PFSK-1 (cell line): Measurements from ENCODE around the gene ANKS3.

Experiments used
- FOXP2 ChIP-seq: optimal IDR thresholded peaks from 2 replicates; pipeline ENCODE3; 2011; ENCODE audit warnings: borderline replicate concordance, control low read depth, inconsistent platforms; ENCODE audit not compliant: insufficient read depth; ENCODE audit errors: extremely low read length, extremely low read depth
- POLR2AphosphoS5 ChIP-seq: IDR thresholded peaks from 2 replicates; pipeline ENCODE4 v1.6.1; 2012; ENCODE audit warnings: low read depth, mild to moderate bottlenecking, control low read depth, low read length, moderate library complexity
- REST ChIP-seq, 2 experiments: IDR thresholded peaks; 2 replicates each; pipeline versions ENCODE4 v1.6.1 to v1.8.0; 2011 to 2012; ENCODE audit warnings: low read depth in 2 of 2, low read length in 2 of 2, control low read depth in 1 of 2, inconsistent platforms in 1 of 2, mild to moderate bottlenecking in 1 of 2, moderate library complexity in 1 of 2; ENCODE audit not compliant: insufficient read depth in 1 of 2
- SIN3A ChIP-seq: IDR thresholded peaks from 2 replicates; pipeline ENCODE4 v1.6.1; 2012; ENCODE audit warnings: mild to moderate bottlenecking, low read length, moderate library complexity, borderline replicate concordance; ENCODE audit not compliant: insufficient read depth
- TAF1 ChIP-seq: IDR thresholded peaks from 2 replicates; pipeline ENCODE4 v1.6.1; 2012; ENCODE audit warnings: low read length, control low read depth, borderline replicate concordance; ENCODE audit not compliant: insufficient read depth

The ANKS3 gene

GRCh38 chr16:4695473-4696171 lies 38.4 kb downstream of the ANKS3 start:
- TF ChIP-seq FOXP2 (no peak), REST (IDR thresholded peaks at IDR 0.05; ENCODE audit: insufficient read depth in 1 of 2, low read depth in 2 of 2, low read length in 2 of 2) (no peak), TAF1 (no peak), SIN3A (no peak), POLR2AphosphoS5 (no peak; the same call in 1 of the 2 replicates)

DNA sequence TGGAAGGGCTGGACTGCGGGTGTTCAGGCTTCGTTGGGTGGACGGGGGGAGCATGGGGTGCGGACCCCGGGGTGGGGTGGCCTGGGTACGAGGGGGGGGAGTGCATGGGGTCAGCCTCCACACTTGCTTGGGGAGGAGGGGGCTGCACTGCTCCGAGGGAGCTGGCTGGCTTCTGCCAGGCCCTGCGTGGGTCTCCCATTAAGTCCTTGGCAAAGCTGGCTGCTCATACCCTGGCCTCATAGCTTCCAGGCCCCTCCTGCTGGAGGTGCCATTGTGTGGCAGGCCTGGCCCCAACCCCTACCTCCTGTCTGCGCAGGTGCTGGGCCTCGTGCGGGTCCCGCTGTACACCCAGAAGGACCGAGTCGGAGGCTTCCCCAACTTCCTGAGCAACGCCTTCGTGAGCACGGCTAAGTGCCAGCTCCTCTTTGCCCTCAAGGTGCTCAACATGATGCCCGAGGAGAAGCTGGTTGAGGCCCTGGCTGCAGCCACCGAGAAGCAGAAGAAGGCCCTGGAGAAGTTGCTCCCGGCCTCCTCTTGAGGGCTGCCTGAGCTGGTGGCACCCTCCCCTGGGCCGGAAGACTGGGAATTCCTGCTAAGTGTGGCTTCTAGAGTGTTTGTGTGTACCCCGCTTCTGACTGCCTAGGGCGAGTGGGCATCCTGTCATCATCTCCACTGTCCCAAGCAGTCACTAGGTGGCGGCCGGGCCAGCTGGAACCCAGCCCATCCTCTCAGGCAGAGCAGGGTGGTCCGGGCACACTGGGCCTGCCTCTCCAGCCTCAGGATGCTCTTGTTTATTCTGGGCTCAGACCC lies 39.2 kb downstream of the ANKS3 start:
- 0 out of 2 replicates have a peak, but pooled peaks have one; percentile 31 for TF ChIP-seq POLR2AphosphoS5
- TF ChIP-seq SIN3A = no peak

GRCh38 chr16:4693956-4694641 lies 40.0 kb downstream of the ANKS3 start:
- TF ChIP-seq TAF1 (no peak), FOXP2 (no peak), POLR2AphosphoS5 (no peak), SIN3A (no peak), REST (IDR thresholded peaks at IDR 0.05; ENCODE audit: insufficient read depth in 1 of 2, low read depth in 2 of 2, low read length in 2 of 2) (no peak)

- TF ChIP-seq POLR2AphosphoS5 (peak; percentile 40; the same call in 1 of the 2 replicates), FOXP2 (no peak)
Measured at GRCh38 chr16:4693296-4693955, 40.6 kb downstream of the ANKS3 start, which contains the start of gene NUDT16L1. Gene NUDT16L1 (plus strand): TSS chr16:4693562. CDS start chr16:4693727, 165 bp downstream.

- no peak for TF ChIP-seq REST (IDR thresholded peaks at IDR 0.05; ENCODE audit: insufficient read depth in 1 of 2, low read depth in 2 of 2, low read length in 2 of 2)
- no peak for TF ChIP-seq FOXP2
- TF ChIP-seq TAF1 = no peak
- no peak for TF ChIP-seq SIN3A
Measured at GRCh38 chr16:4692460-4693295, 41.4 kb downstream of the ANKS3 start.
